ENCODE data around the gene ZP2. TPM values are rescaled to one million over a fixed set of nuclear protein-coding genes. Genes with fewer than 3 reads are reported as not detected.
"Not testable (repeated sequence)": the region's sequence is repeated elsewhere in the genome, so short reads cannot be mapped to it uniquely, and the experiment has no call there.

ZP2 gene
- polyA plus RNA-seq, 4 donors: 0.13 to 0.53 (median 0.16) TPM; not detected in 1

GRCh38 chr16:21153124-21153729, 58.1 kb downstream of the ZP2 start:
- DNase-seq (ENCODE audit: low read depth in 4 of 4, low spot score in 3 of 4): not testable (repeated sequence)

- not testable (repeated sequence) for DNase-seq (ENCODE audit: low read depth in 4 of 4, low spot score in 3 of 4)
These were observed 59.0 kb downstream of the ZP2 start for GRCh38 chr16:21152160-21153030.

- no peak for DNase-seq (ENCODE audit: low read depth in 4 of 4, low spot score in 3 of 4)
These were observed 60.9 kb downstream of the ZP2 start, which contains the start of gene DNAH3 for GRCh38 chr16:21150375-21151001. Gene DNAH3, minus strand, starts transcription at chr16:21150846. Its CDS starts 527 bp downstream, at chr16:21150319.

Other genes with a start within 250 kb of the ZP2 start
- under 1 TPM; 0.25 to 0.67 (median 0.39) TPM for gene DNAH3, start 60.7 kb downstream of the ZP2 start, polyA plus RNA-seq (ENCODE audit: insufficient read length in 4 of 4)
- gene LDAF1, start 52.9 kb downstream of the ZP2 start, polyA plus RNA-seq (ENCODE audit: insufficient read length in 4 of 4): 10 to 100 TPM; 22.8 to 28.6 (median 26.2) TPM
- 1 to 10 TPM; 4.2 to 5.8 (median 4.8) TPM for gene ANKS4B, start 22.1 kb upstream of the ZP2 start, polyA plus RNA-seq (ENCODE audit: insufficient read length in 4 of 4)
- gene CRYM, start 66.7 kb upstream of the ZP2 start, polyA plus RNA-seq (ENCODE audit: insufficient read length in 4 of 4): 10 to 100 TPM in 1 of 4 donors, 1 to 10 TPM in 3; 8.0 to 11.0 (median 8.9) TPM

Measured in right renal pelvis (tissue), 4 donors.